Measurements from ENCODE around the gene C16orf90. TPM values are rescaled to one million over a fixed set of nuclear protein-coding genes. Genes with fewer than 3 reads are reported as not detected.

Gene C16orf90
- total RNA-seq, 4 donors from 2014 or later = not detected

DNA sequence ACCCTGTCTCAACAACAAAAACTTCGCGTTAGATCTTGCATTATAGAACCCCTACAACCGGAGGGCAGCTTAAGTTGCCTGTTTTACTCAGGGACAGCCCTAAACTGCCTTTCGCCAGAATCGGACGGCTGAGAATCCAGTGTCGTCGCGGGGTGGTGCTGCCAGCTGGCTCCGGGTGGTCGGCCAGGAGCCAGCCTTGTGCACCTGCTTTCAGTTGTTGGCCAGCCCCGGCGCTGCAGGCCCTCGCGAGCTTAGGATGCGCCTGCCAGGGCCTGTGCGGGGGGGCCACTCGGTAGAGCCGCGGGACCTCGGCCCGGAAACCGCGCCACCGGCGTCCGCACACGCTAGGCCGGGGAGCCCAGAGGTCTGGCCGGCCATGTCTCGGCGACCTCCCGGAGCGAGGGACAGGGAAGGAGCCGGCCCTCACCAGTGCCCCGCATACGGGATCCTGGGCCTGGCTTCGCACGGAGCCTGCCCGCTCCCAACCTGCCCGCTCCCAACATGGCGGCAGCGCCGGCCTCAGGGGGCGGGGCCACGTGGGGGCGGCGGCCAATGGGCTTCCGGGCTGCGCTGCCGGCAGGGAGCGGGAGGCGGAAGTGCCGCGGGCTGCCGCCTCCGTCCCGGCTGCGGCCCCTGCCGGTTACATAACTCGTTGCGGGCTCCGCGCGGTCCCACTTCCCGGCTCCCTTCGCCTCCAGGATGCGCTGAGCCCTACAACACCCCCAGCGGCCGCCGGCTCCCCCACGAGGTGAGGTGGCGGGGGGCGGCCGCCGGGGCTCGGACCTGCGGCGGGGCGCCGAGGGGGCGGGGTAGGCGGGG lies 37.6 kb downstream of the C16orf90 start:
- ATAC-seq (ENCODE audit: low FRiP score) (peak; percentile 94), DNase-seq (ENCODE audit: low spot score) (peak; percentile 51)
- TF ChIP-seq, protein P1, sequence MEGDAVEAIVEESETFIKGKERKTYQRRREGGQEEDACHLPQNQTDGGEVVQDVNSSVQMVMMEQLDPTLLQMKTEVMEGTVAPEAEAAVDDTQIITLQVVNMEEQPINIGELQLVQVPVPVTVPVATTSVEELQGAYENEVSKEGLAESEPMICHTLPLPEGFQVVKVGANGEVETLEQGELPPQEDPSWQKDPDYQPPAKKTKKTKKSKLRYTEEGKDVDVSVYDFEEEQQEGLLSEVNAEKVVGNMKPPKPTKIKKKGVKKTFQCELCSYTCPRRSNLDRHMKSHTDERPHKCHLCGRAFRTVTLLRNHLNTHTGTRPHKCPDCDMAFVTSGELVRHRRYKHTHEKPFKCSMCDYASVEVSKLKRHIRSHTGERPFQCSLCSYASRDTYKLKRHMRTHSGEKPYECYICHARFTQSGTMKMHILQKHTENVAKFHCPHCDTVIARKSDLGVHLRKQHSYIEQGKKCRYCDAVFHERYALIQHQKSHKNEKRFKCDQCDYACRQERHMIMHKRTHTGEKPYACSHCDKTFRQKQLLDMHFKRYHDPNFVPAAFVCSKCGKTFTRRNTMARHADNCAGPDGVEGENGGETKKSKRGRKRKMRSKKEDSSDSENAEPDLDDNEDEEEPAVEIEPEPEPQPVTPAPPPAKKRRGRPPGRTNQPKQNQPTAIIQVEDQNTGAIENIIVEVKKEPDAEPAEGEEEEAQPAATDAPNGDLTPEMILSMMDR (IDR thresholded peaks at IDR 0.05) = no peak

DNA sequence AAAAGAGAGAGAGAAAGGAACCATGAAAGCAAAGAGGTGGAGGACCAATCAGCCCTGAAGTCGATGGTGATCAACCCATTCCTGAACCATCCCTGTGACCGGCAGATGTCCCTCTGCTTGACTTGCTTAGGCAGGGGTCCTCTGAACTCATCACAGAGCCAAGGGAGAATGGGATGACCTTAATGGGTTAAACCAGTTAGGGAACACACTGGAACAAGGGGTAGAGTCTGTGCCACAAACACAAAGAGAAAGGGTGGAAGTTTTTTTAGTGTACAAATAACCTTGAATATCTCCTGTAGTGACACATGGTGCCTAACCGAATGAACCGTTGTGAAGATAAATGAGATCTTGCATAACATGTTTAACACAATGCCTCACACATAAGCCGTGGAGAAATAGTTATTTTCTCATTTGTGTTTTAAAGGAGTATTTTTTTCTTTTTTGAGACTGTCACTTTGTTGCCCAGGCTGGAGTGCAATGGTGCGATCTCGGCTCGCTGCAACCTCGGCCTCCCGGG lies 40.6 kb downstream of the C16orf90 start:
- TF ChIP-seq, protein P1 (IDR thresholded peaks at IDR 0.05) = no peak
- no peak for DNase-seq (ENCODE audit: low spot score)
- ATAC-seq (ENCODE audit: low FRiP score) = no peak

DNA sequence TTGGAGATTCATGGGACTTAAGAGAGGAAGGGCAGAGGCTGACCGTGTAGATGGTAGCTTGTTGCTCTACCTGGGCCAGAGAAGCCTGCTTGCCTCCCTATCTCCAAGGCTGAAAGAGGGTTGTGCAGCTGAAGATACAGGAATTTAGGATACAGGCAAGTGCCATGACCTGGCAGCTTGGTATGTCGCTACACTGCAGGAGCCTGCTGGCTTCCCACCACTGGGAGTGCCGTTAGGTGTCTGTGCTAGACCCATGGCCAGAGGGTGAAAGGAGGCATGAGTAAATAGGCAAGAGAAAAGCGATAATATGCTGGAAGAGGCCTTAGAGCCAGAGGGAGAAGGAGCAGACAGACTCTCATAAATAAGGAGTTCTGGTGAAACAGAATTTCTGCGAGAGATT lies 41.2 kb downstream of the C16orf90 start:
- TF ChIP-seq, protein P1 (IDR thresholded peaks at IDR 0.05) = no peak
- ATAC-seq (ENCODE audit: low FRiP score) = no peak
- no peak for DNase-seq (ENCODE audit: low spot score)

DNA sequence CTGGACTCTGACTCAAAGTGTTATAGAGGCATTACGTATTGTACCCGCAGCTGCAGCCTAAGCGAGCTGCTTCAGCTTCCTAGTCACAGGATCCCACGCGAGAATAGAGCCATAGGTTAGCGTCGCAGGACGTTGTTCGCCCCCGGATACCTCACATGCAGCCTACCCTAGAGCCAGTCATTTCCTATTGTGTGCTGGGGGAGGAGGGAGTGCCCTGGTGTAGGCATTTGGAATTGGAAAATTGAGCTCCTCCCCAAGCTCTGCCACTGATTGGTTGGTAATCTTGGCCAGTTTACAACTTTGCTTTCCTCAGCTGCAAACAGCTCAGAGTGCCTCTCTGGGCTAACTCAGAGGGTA lies 51.3 kb downstream of the C16orf90 start:
- DNase-seq (ENCODE audit: low spot score) (no peak), ATAC-seq (ENCODE audit: low FRiP score) (peak; percentile 60)
- TF ChIP-seq, protein P1 (IDR thresholded peaks at IDR 0.05) = no peak

Small RNA genes within 50 kb of the gene (small RNA-seq; reads per million reads assigned to genes)
- gene MIR6126 = not detected

Other genes with a start within 250 kb of the C16orf90 start
- 10 to 100 TPM in 1 of 4 donors, 1 to 10 TPM in 3; 2.7 to 25.4 (median 4.2) TPM for gene MEFV, start 238.9 kb downstream of the C16orf90 start, total RNA-seq
- 10 to 100 TPM; 23.3 to 66.7 (median 36.2) TPM for gene ZNF263, start 212.0 kb downstream of the C16orf90 start, total RNA-seq
- 1 to 10 TPM; 3.3 to 8.8 (median 5.3) TPM for gene TIGD7, start 190.1 kb downstream of the C16orf90 start, total RNA-seq
- 10 to 100 TPM; 13.2 to 30.1 (median 20.4) TPM for gene ZNF75A, start 190.0 kb downstream of the C16orf90 start, total RNA-seq
- gene OR2C1, start 139.6 kb downstream of the C16orf90 start, total RNA-seq = not detected
- 10 to 100 TPM in 2 of 4 donors, 1 to 10 TPM in 2; 6.5 to 16.6 (median 11.1) TPM for gene ZSCAN32, start 94.5 kb downstream of the C16orf90 start, total RNA-seq
- gene ZNF174, start 94.3 kb downstream of the C16orf90 start, total RNA-seq = 10 to 100 TPM in 1 of 4 donors, 1 to 10 TPM in 3; 6.2 to 16.6 (median 8.6) TPM
- 1 to 10 TPM; 2.0 to 3.3 (median 2.7) TPM for gene ZNF597, start 52.0 kb downstream of the C16orf90 start, total RNA-seq
- 10 to 100 TPM; 17.0 to 31.7 (median 26.5) TPM for gene NAA60, start 51.8 kb downstream of the C16orf90 start, total RNA-seq
- gene CLUAP1, start 5.5 kb upstream of the C16orf90 start, total RNA-seq = 10 to 100 TPM in 2 of 4 donors, 1 to 10 TPM in 2; 8.5 to 17.8 (median 12.5) TPM
- gene NLRC3, start 81.9 kb upstream of the C16orf90 start, total RNA-seq = 1 to 10 TPM in 3 of 4 donors, under 1 TPM in 1; 0.65 to 4.1 (median 1.1) TPM
- 1 to 10 TPM; 2.9 to 4.4 (median 3.3) TPM for gene SLX4, start 116.1 kb upstream of the C16orf90 start, total RNA-seq
- gene DNASE1, start 159.2 kb upstream of the C16orf90 start, total RNA-seq = 10 to 100 TPM in 3 of 4 donors, 1 to 10 TPM in 1; 4.6 to 14.8 (median 12.3) TPM
- 10 to 100 TPM; 53.4 to 79.9 (median 70.5) TPM for gene TRAP1, start 222.0 kb upstream of the C16orf90 start, total RNA-seq